SJSA1 (cell line): ENCODE measurements around the gene DKK2. TPM values are rescaled to one million over a fixed set of nuclear protein-coding genes. Genes with fewer than 3 reads are reported as not detected.
A peak's percentile ranks its signal among the peaks of the same experiment; 100 is the strongest.

ENCODE experiments used
- DNase-seq, 2 experiments: peaks; one replicate each; pipeline ENCODE4 v3.0.0-alpha.2; 2015 to 2020; ENCODE audit warnings: low spot score in 2 of 2, low read depth in 1 of 2
- H3K27ac ChIP-seq: fragments of 250-450 bp; sonication (Bioruptor Pico); 2 replicates; pipeline ENCODE4 v1.5.1; 2020; ENCODE audit warnings: mild to moderate bottlenecking, moderate library complexity
- H3K27me3 ChIP-seq: fragments of 250-450 bp; sonication (Bioruptor Pico); replicated peaks from 2 replicates; pipeline ENCODE4 v1.5.1; 2020; ENCODE audit warnings: mild to moderate bottlenecking, moderate library complexity
- H3K36me3 ChIP-seq: fragments of 250-450 bp; sonication (Bioruptor Pico); 2 replicates; pipeline ENCODE4 v1.5.1; 2020; ENCODE audit warnings: mild to moderate bottlenecking
- H3K4me1 ChIP-seq: fragments of 250-450 bp; sonication (Bioruptor Pico); replicated peaks from 2 replicates; pipeline ENCODE4 v1.6.1; 2021; ENCODE audit warnings: mild to moderate bottlenecking
- H3K4me3 ChIP-seq: fragments of 250-450 bp; sonication (Bioruptor Pico); 2 replicates; pipeline ENCODE4 v1.5.1; 2020; ENCODE audit warnings: mild to moderate bottlenecking
- H3K9me3 ChIP-seq: fragments of 250-450 bp; sonication (Bioruptor Pico); replicated peaks from 2 replicates; pipeline ENCODE4 v1.5.1; 2020; ENCODE audit warnings: mild to moderate bottlenecking
- total RNA-seq: library from RNA; depleted of rRNA; stranded (reverse); fragments of >200 nt; shearing (Covaris generic); gene quantifications from 2 replicates; pipeline ENCODE4 v1.2.3, GENCODE V29; 2014

The DKK2 gene
- total RNA-seq, 1 experiment from 2014 or later = 8.9 TPM

DNA sequence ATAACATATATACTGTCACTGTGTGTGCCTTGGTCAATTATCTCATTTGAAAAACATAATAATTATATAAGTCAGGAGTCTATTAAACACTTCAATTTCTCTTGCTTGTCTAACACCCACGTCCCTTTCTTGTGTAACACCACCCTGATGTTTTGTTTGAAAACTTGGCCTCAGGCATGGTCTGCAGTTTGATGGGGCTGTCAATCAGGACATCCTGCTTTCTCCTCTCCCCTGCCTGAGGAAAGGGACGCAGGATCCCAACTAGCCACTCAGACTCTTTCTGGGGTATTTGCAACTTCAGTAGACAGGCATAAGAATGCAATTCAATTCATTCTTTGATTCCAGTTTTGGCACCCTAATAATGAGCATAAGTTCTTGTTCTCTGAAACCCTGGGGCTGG is 48.8 kb downstream of the DKK2 start:
- Histone ChIP-seq H3K4me3 (no peak overlapping the region), H3K27me3 (no peaks in the 10 kb centered on the region), H3K9me3 (no peaks in the 10 kb centered on the region), H3K27ac (no peak overlapping the region), H3K4me1 (no peaks in the 10 kb centered on the region), H3K36me3 (no peaks in the 10 kb centered on the region)
- no peak for DNase-seq

GRCh38 chr4:106986486-106986885 is 49.6 kb downstream of the DKK2 start:
- H3K27ac ChIP-seq = no peak overlapping the region
- DNase-seq = no peak
- H3K4me3 ChIP-seq = no peak overlapping the region
- H3K4me1 ChIP-seq = no peaks in the 10 kb centered on the region
- no peaks in the 10 kb centered on the region for H3K27me3 ChIP-seq
- H3K36me3 ChIP-seq = no peaks in the 10 kb centered on the region
- H3K9me3 ChIP-seq = no peaks in the 10 kb centered on the region

GRCh38 chr4:106985830-106986229 is 50.3 kb downstream of the DKK2 start:
- Histone ChIP-seq H3K36me3 (no peaks in the 10 kb centered on the region), H3K27ac (no peak overlapping the region), H3K9me3 (no peaks in the 10 kb centered on the region), H3K4me3 (no peak overlapping the region), H3K27me3 (no peaks in the 10 kb centered on the region), H3K4me1 (no peaks in the 10 kb centered on the region)
- no peak for DNase-seq

DNA sequence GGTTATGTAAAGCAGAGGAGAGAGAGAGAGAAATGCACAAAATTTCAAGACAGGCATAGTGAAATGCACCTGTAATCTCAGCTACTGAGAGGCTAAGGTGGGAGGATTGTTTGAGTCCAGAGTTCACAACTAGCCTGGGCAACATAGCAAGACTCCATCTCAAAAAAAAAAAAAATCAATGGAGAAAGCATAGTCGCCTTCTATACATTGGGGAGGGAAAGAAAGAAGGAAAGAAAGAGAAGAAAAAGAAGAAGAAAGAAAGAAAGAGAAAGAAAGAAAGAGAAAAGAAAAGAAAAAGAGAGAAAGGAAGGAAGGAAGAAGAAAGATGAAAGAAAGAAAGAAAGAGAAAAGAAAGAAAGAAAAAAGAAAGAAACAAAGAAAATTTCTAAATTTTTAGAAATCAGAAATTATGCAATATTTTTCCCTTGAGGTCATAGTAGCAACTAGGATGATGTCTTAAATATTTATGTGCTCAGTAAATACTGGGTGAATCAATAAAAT is 53.4 kb downstream of the DKK2 start:
- Histone ChIP-seq H3K27me3 (no peaks in the 10 kb centered on the region), H3K27ac (no peak overlapping the region), H3K4me1 (no peaks in the 10 kb centered on the region), H3K4me3 (no peak overlapping the region), H3K9me3 (no peaks in the 10 kb centered on the region), H3K36me3 (no peaks in the 10 kb centered on the region)
- DNase-seq = no peak

GRCh38 chr4:106981431-106981830 is 54.7 kb downstream of the DKK2 start:
- no peaks in the 10 kb centered on the region for H3K4me1 ChIP-seq
- H3K27me3 ChIP-seq = no peaks in the 10 kb centered on the region
- DNase-seq = no peak
- H3K9me3 ChIP-seq = no peaks in the 10 kb centered on the region
- H3K27ac ChIP-seq = no peak overlapping the region
- no peak overlapping the region for H3K4me3 ChIP-seq
- no peaks in the 10 kb centered on the region for H3K36me3 ChIP-seq

GRCh38 chr4:106979476-106979875 is 56.6 kb downstream of the DKK2 start:
- Histone ChIP-seq H3K4me3 (no peak overlapping the region), H3K4me1 (no peaks in the 10 kb centered on the region), H3K27ac (no peak overlapping the region), H3K9me3 (no peaks in the 10 kb centered on the region), H3K27me3 (no peaks in the 10 kb centered on the region), H3K36me3 (no peaks in the 10 kb centered on the region)
- DNase-seq = no peak

DNA sequence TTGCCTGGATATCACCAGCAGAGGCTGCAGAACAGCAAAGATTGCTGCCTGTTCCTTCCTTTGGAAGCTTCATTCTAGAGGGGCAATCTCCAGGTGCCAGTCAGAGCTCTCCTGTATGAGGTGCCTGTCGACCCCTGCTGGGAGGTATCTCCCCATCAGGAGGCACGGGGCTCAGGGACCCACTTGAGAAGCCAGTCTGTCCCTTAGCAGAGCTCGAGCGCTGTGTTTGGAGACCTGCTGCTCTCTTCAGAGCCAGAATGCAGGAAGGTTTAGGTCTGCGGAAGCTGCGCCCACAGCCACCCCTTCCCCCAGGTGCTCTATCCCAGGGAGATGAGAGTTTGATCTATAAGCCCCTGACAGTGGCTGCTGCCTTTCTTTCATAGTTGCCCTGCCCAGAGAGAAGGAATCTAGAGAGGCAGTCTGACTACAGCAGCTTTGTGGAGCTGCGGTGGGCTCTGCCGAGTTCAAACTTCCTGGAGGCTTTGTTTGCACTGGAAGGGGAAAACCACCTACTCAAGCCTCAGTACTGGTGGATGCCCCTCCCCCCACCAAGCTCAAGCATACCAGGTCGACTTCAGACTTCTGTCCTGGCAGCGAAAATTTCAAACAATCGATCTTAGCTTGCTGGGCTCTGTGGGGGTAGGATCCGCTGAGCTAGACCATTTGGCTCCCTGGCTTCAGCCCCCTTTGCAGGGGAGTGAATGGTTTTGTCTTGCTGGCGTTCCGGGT is 57.9 kb downstream of the DKK2 start:
- Histone ChIP-seq H3K27me3 (no peaks in the 10 kb centered on the region), H3K9me3 (no peaks in the 10 kb centered on the region), H3K27ac (no peak overlapping the region), H3K36me3 (no peaks in the 10 kb centered on the region), H3K4me3 (no peak overlapping the region), H3K4me1 (no peaks in the 10 kb centered on the region)
- peak in 1 of 2 experiments; percentile 12 for DNase-seq

GRCh38 chr4:106971636-106972035 is 64.5 kb downstream of the DKK2 start:
- Histone ChIP-seq H3K36me3 (no peaks in the 10 kb centered on the region), H3K9me3 (no peaks in the 10 kb centered on the region), H3K27me3 (no peaks in the 10 kb centered on the region), H3K27ac (no peak overlapping the region), H3K4me3 (no peak overlapping the region), H3K4me1 (no peaks in the 10 kb centered on the region)
- DNase-seq = no peak

DNA sequence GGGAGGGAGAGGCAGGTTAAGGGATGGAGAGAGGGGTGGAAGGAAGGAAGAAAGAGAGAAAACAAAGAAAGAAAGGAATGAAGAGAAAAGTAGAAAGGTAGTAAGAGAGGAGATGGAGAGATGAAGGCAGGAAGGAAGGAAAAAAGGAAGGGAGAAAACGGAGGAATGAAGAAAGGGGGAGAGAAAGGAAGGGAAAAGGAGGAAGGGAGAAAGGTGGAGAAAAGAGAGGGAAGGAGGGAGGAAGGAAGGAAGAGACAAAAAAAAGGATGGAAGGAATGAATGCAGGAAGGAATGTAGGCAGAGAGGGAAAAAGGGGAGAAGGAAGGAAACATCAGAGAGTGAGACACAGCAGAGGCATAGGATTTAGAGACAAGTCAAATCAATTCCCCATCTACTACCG is 68.2 kb downstream of the DKK2 start:
- Histone ChIP-seq H3K27me3 (no peaks in the 10 kb centered on the region), H3K4me3 (no peak overlapping the region), H3K4me1 (no peaks in the 10 kb centered on the region), H3K36me3 (no peaks in the 10 kb centered on the region), H3K9me3 (no peaks in the 10 kb centered on the region), H3K27ac (no peak overlapping the region)
- no peak for DNase-seq

DNA sequence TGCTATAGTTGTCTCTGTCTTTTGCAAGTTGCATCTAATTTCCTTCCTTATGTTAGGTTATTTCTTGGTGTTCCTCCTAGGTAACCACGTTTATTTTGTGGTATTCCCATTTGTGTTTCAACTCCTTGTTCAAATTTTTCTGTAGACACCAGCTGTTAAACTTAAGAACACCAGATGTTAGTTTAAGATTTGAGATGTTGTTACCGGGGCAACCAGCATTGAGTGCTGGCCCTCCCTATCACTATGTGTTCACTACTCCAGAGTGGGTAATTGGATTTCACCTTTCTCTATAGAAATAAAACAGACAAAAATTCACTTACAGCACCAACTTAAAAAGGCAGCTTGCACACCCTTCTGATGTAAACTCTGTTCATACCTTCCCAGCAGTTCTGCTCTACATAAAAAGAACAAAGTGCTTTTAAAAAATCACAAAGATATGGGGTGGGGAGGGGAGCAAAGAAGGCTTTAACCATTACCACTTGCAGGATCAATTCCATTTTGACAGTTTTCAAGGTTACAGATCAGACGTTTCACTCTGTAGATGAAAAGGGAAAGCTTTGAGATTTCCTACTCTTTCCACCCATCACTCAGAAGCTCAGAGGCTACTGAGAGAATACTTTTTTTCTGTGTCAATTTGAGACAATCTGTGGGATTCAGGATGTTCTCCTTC is 82.9 kb downstream of the DKK2 start:
- no peaks in the 10 kb centered on the region for H3K27me3 ChIP-seq
- H3K9me3 ChIP-seq = no peaks in the 10 kb centered on the region

GRCh38 chr4:106951891-106952290 is 84.2 kb downstream of the DKK2 start:
- Histone ChIP-seq H3K27ac (no peak overlapping the region), H3K4me3 (no peak overlapping the region), H3K27me3 (no peaks in the 10 kb centered on the region), H3K4me1 (no peaks in the 10 kb centered on the region), H3K9me3 (no peaks in the 10 kb centered on the region), H3K36me3 (no peaks in the 10 kb centered on the region)
- no peak for DNase-seq

More for the DNA sequence above, 82.9 kb downstream of the DKK2 start:
- Histone ChIP-seq H3K36me3 (no peaks in the 10 kb centered on the region), H3K4me3 (no peak overlapping the region), H3K27ac (no peak overlapping the region), H3K4me1 (no peaks in the 10 kb centered on the region)
- no peak for DNase-seq

DNA sequence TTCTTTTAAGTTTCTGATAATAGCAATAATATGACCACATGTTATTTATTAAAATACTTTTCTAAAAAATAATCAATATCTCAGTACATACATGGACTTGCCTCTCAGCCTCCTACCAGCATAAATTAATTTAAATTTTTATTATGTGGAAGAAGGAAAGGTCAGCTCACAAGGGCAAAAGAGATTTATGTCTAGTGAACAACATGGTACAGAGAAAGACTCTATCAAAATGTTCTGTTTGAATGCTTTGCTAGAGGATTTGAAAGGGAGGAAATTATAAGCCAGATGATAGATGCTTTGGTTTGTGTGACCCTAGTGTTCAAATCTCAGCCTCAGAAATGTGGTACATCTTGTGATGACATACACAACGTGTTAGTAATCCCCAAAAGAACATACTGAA is 94.3 kb downstream of the DKK2 start:
- no peaks in the 10 kb centered on the region for H3K36me3 ChIP-seq
- no peaks in the 10 kb centered on the region for H3K9me3 ChIP-seq
- DNase-seq = no peak
- no peaks in the 10 kb centered on the region for H3K4me1 ChIP-seq
- H3K27me3 ChIP-seq = no peaks in the 10 kb centered on the region
- no peak overlapping the region for H3K27ac ChIP-seq
- no peak overlapping the region for H3K4me3 ChIP-seq

DNA sequence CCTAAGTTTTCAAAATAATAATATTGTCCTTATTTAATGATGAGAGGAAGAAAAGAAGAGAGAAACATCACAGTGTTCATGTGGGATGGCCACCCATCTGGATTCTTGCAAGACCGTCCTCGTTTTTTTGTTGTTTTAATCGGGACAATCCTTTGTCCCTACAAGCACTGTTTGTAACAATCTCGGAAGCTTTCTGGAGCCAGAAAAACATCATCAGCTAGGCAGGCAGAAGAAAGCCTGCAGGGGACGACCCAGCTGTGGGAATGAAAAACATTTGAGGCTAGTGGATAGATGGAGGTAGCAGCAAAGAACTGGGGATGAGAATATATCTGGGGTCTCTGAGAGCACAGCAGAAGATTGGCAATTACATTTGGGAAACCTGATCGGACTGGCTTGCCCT is 105.6 kb downstream of the DKK2 start:
- Histone ChIP-seq H3K27ac (no peak overlapping the region), H3K27me3 (no peaks in the 10 kb centered on the region), H3K9me3 (no peaks in the 10 kb centered on the region; the same call in 1 of the 2 replicates), H3K4me1 (no peaks in the 10 kb centered on the region), H3K4me3 (no peak overlapping the region), H3K36me3 (no peaks in the 10 kb centered on the region)
- no peak for DNase-seq

DNA sequence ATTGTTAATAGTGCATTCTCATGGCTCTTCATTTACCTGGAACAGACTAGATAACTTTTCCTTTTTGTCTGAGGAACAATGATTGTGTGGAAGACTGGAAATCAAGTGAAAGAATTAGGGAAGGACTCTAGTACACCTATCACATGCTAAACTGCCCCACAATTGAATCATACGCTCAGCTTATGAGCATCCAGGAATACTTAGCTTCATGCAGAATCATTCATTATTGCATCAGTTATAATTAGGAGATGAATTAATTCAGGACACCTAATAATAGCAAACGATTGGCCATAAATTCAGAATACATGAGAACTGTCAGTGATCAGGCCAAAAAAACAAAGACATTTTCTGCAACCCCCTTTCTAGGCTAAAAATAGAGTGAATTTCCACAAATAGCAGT is 106.9 kb downstream of the DKK2 start:
- Histone ChIP-seq H3K9me3 (no peaks in the 10 kb centered on the region), H3K36me3 (no peaks in the 10 kb centered on the region), H3K4me3 (no peak overlapping the region), H3K4me1 (no peaks in the 10 kb centered on the region), H3K27me3 (no peaks in the 10 kb centered on the region), H3K27ac (no peak overlapping the region)
- DNase-seq = no peak
